Gastroesophageal sphincter (tissue), 3 donors: Measurements from ENCODE around the gene EIF3B.

Experiments
- CTCF ChIP-seq, 4 experiments: fragments of 200-600 bp in 2 of 4; fragments of 450-650 bp in 2 of 4; sonication (generic) in 1 of 4; IDR thresholded peaks; one replicate each; pipeline ENCODE4 v1.5.1; 2017 to 2019; ENCODE audit warnings: antibody characterized with exemption in 4 of 4, mild to moderate bottlenecking in 2 of 4, moderate library complexity in 2 of 4
- POLR2A ChIP-seq, 2 donors: fragments of 450-650 bp; IDR thresholded peaks; one replicate each; pipeline ENCODE4 v1.6.1; 2017; ENCODE audit warnings: antibody characterized with exemption in 2 of 2, mild to moderate bottlenecking in 2 of 2, moderate library complexity in 1 of 2

GRCh38 chr7:2373124-2373556, 18.5 kb downstream of the EIF3B start:
- no peak for TF ChIP-seq CTCF (IDR thresholded peaks at IDR 0.05)
- no peak for TF ChIP-seq POLR2A (IDR thresholded peaks at IDR 0.05)
